Lower leg skin (tissue), 3 donors: ENCODE data around the gene TRIP11.

Source experiments
- CTCF ChIP-seq, 3 donors: fragments of 450-650 bp; IDR thresholded peaks; one replicate each; pipeline ENCODE4 v1.5.1; 2016; ENCODE audit warnings: antibody characterized with exemption in 3 of 3, mild to moderate bottlenecking in 3 of 3, moderate library complexity in 2 of 3
- POLR2A ChIP-seq, 2 donors: fragments of 450-650 bp; IDR thresholded peaks; one replicate each; pipeline ENCODE4 v1.6.1; 2016 to 2017; ENCODE audit warnings: antibody characterized with exemption in 2 of 2, mild to moderate bottlenecking in 1 of 2, moderate library complexity in 1 of 2

GRCh38 chr14:91942946-91943345 is 96.9 kb downstream of the TRIP11 start:
- TF ChIP-seq CTCF (IDR thresholded peaks at IDR 0.05) (no peak), POLR2A (IDR thresholded peaks at IDR 0.05) (no peak)
